Peyer's patch (tissue), 4 donors: ENCODE data around the gene PTGER1.

Experiments used
- POLR2A ChIP-seq, 2 donors: fragments of 450-650 bp; IDR thresholded peaks; one replicate each; pipeline ENCODE4 v1.5.1; 2017; ENCODE audit warnings: antibody characterized with exemption in 2 of 2, mild to moderate bottlenecking in 2 of 2, moderate library complexity in 2 of 2
- TF ChIP-seq, protein P1 (sequence below), 6 experiments: fragments of 450-650 bp in 4 of 6; fragments of 200-600 bp in 2 of 6; sonication (generic) in 1 of 6; IDR thresholded peaks; one replicate each; pipeline ENCODE4 v1.5.1; 2017 to 2019; ENCODE audit warnings: antibody characterized with exemption in 6 of 6, mild to moderate bottlenecking in 3 of 6, moderate library complexity in 1 of 6

DNA sequence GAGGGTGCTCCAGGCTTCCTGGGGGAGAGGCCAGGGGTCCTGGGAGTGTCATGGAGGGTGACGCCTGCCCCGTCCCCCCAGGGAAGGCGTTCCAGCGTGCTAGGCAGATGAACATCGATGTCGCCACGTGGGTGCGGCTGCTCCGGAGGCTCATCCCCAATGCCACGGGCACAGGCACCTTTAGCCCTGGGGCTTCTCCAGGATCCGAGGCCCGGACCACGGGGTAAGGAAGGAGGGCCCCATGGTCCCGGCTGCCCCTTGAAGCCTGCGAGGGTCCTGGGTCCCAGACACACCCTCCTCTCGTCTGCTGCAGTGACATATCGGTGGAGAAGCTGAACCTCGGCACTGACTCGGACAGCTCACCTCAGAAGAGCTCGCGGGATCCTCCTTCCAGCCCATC lies 11.4 kb downstream of the PTGER1 start:
- TF ChIP-seq, protein P1, sequence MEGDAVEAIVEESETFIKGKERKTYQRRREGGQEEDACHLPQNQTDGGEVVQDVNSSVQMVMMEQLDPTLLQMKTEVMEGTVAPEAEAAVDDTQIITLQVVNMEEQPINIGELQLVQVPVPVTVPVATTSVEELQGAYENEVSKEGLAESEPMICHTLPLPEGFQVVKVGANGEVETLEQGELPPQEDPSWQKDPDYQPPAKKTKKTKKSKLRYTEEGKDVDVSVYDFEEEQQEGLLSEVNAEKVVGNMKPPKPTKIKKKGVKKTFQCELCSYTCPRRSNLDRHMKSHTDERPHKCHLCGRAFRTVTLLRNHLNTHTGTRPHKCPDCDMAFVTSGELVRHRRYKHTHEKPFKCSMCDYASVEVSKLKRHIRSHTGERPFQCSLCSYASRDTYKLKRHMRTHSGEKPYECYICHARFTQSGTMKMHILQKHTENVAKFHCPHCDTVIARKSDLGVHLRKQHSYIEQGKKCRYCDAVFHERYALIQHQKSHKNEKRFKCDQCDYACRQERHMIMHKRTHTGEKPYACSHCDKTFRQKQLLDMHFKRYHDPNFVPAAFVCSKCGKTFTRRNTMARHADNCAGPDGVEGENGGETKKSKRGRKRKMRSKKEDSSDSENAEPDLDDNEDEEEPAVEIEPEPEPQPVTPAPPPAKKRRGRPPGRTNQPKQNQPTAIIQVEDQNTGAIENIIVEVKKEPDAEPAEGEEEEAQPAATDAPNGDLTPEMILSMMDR (IDR thresholded peaks at IDR 0.05), result no peak
- no peak for TF ChIP-seq POLR2A (IDR thresholded peaks at IDR 0.05)
